HFFc6 (cell line): ENCODE data around the gene KNCN. TPM values are rescaled to one million over a fixed set of nuclear protein-coding genes. Genes with fewer than 3 reads are reported as not detected.

Experiments
- DNase-seq: peaks from one replicate; pipeline ENCODE4 v3.0.0-alpha.2; 2018
- H3K27ac Mint-ChIP-seq: 2 replicates; pipeline ENCODE4 v1.8.0; 2020; ENCODE audit warnings: mild to moderate bottlenecking, mixed read lengths
- H3K27me3 Mint-ChIP-seq: 2 replicates; pipeline ENCODE4 v1.8.0; 2021; ENCODE audit warnings: mild to moderate bottlenecking, moderate library complexity, mixed read lengths; ENCODE audit not compliant: insufficient read depth
- H3K36me3 Mint-ChIP-seq: 2 replicates; pipeline ENCODE4 v1.8.0; 2021; ENCODE audit warnings: low read depth, mixed read lengths
- H3K4me1 Mint-ChIP-seq: 2 replicates; pipeline ENCODE4 v1.8.0; 2020; ENCODE audit warnings: low read depth, mixed read lengths
- H3K4me3 Mint-ChIP-seq: 2 replicates; pipeline ENCODE4 v1.8.0; 2020; ENCODE audit warnings: mild to moderate bottlenecking, moderate library complexity, mixed read lengths
- H3K9me3 Mint-ChIP-seq: 2 replicates; pipeline ENCODE4 v1.8.0; 2020; ENCODE audit warnings: mild to moderate bottlenecking, mixed read lengths
- total RNA-seq, 6 experiments: library from RNA; stranded (reverse); fragmentation: NEBNext Ultra II Directional; extraction: Animal tissue kit (Norgen Biotek cat#: 25700); gene quantifications; 2 replicates in 1 of 6; 3 replicates in 5 of 6; pipeline ENCODE4 v1.2.3, GENCODE V29; 2021
- TF ChIP-seq, protein P1 (sequence below): fragments of 200-600 bp; sonication (generic); IDR thresholded peaks from 2 replicates; pipeline ENCODE4 v1.5.0; 2021; ENCODE audit warnings: antibody characterized with exemption, mild to moderate bottlenecking

The KNCN gene
- total RNA-seq, 6 experiments from 2014 or later = not detected

DNA sequence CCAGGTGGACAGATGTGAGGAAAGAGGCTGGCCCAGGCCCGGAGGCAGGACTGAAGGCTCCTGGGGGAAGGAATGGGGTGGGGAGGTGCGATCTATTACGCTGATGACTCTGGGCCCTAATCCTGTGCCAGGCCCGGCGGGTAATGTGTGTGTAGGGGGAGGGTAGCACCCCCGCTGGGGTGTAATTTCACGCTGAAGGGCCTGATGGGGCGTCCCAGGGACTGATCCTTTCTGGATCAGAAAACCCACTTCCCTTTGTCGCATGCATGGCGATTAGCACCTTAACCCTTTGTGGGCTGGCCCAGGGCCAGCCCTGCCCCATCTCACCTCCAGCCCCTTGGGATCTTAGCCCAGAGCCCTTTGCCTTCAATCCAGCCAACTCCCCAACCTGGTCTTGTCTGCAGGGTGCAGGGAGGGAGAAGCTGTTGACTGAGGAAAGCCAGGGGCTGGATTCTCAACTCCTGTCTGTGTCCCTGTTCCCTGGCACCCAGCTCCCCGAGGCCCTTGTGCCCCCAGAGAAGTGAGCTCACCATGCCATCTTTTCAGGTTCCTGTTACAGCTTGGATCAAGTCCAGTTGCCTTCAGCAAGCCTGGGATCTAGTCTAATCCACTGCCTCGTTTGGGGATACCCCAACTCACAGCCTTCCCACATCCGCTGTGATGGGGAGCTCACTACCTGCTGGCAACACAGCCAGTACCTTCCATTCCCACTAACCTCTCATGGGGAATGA is 26.0 kb downstream of the KNCN start:
- TF ChIP-seq, protein P1, sequence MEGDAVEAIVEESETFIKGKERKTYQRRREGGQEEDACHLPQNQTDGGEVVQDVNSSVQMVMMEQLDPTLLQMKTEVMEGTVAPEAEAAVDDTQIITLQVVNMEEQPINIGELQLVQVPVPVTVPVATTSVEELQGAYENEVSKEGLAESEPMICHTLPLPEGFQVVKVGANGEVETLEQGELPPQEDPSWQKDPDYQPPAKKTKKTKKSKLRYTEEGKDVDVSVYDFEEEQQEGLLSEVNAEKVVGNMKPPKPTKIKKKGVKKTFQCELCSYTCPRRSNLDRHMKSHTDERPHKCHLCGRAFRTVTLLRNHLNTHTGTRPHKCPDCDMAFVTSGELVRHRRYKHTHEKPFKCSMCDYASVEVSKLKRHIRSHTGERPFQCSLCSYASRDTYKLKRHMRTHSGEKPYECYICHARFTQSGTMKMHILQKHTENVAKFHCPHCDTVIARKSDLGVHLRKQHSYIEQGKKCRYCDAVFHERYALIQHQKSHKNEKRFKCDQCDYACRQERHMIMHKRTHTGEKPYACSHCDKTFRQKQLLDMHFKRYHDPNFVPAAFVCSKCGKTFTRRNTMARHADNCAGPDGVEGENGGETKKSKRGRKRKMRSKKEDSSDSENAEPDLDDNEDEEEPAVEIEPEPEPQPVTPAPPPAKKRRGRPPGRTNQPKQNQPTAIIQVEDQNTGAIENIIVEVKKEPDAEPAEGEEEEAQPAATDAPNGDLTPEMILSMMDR = no peak
- Mint-ChIP-seq H3K4me1 (peaks cover 26% of the 10 kb centered on the region), H3K4me3 (no peak overlapping the region), H3K36me3 (no peaks in the 10 kb centered on the region), H3K27ac (no peak overlapping the region), H3K9me3 (no peaks in the 10 kb centered on the region), H3K27me3 (peaks cover 25% of the 10 kb centered on the region)
- DNase-seq = no peak

DNA sequence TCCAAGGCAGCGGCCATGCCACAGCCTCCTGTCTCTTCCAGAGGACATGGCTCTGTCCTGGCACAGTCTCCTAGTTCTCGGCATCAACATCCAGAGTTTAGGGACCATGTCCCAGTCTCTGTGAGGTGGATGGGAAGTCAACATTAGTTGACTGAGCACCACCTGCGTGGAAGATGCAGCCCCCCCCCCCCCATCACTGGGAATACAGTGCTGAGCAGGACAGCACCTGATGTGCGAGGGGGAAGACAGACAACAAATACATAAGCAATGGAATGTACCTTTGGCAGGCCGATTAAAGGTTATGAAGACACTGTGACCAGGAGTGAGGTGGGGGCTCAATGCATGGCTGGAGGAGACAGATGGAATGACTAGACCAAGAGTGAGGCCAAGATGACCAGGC is 26.6 kb downstream of the KNCN start:
- TF ChIP-seq, protein P1 = no peak
- Mint-ChIP-seq H3K4me3 (no peak overlapping the region), H3K27me3 (peaks cover 24% of the 10 kb centered on the region), H3K9me3 (no peaks in the 10 kb centered on the region), H3K4me1 (peaks cover 31% of the 10 kb centered on the region), H3K36me3 (no peaks in the 10 kb centered on the region), H3K27ac (no peak overlapping the region)
- no peak for DNase-seq

DNA sequence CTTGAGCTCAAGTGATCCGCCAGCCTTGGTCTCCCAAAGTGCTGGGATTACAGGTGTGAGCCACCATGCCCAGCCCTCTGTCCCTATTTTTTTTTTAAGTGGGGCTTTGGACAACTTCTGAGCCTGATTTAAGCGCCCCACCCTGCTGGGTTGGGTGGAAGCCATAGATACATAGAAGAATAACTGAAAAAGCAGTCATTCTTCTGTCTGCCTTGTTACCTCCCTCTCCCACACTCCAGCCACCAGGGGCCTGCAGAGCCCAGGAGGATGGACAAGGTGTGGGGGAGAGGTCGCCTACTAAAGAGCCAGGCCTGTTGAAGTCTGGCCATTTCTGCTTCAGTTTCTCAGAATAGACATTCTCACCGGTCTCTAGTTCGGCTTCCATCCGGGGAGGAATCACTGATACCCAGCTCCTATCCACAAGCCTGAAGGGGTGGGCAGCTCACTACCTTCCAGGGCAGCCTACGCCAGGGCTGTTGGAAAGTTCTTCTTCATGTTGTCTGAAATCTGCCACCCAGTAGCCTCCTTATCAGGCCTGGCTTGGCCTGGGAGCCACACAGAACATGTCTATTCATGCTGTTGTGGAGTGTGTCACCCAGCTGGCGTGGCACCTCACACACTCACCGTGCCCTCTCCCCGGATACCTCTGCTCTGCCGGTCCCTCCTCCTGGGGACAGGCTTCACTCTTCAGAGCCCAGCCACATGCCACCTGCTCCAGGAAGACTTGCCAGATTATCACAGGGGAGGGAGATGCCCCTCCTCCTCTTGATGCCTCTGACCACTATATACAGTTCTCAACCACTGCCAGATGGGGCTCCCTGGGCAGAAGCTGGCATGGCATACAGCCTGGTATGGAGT is 27.7 kb downstream of the KNCN start:
- TF ChIP-seq, protein P1 = no peak
- peaks cover 16% of the 10 kb centered on the region for H3K27me3 Mint-ChIP-seq
- H3K4me3 Mint-ChIP-seq = no peak overlapping the region
- no peaks in the 10 kb centered on the region for H3K36me3 Mint-ChIP-seq
- no peak overlapping the region for H3K27ac Mint-ChIP-seq
- DNase-seq = no peak
- H3K9me3 Mint-ChIP-seq = no peaks in the 10 kb centered on the region
- H3K4me1 Mint-ChIP-seq = peaks cover 42% of the 10 kb centered on the region

DNA sequence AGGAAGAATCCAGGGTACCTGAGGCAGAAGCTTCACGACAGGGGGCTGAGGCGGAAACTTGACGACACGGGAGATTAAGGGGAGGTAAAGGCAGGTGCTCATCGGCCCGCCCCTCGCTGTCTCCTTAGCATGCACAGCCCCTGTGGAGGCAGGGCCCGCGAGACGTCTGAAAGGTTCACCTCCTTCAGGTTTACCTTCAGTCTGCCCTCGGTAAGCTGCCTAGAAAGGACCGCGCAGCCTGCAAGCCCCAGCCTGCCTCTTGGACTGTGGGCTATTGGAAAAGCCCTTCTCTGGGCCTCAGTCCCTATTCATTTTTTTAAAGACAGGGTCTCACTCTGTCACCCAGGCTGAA is 28.5 kb downstream of the KNCN start:
- no peaks in the 10 kb centered on the region for H3K9me3 Mint-ChIP-seq
- TF ChIP-seq, protein P1 = no peak
- no peaks in the 10 kb centered on the region for H3K36me3 Mint-ChIP-seq
- peaks cover 18% of the 10 kb centered on the region for H3K27me3 Mint-ChIP-seq
- H3K4me1 Mint-ChIP-seq = peaks cover 42% of the 10 kb centered on the region
- no peak for DNase-seq
- H3K4me3 Mint-ChIP-seq = peak overlapping the region; percentile 62; the same call in 1 of the 2 replicates
- H3K27ac Mint-ChIP-seq = no peak overlapping the region

DNA sequence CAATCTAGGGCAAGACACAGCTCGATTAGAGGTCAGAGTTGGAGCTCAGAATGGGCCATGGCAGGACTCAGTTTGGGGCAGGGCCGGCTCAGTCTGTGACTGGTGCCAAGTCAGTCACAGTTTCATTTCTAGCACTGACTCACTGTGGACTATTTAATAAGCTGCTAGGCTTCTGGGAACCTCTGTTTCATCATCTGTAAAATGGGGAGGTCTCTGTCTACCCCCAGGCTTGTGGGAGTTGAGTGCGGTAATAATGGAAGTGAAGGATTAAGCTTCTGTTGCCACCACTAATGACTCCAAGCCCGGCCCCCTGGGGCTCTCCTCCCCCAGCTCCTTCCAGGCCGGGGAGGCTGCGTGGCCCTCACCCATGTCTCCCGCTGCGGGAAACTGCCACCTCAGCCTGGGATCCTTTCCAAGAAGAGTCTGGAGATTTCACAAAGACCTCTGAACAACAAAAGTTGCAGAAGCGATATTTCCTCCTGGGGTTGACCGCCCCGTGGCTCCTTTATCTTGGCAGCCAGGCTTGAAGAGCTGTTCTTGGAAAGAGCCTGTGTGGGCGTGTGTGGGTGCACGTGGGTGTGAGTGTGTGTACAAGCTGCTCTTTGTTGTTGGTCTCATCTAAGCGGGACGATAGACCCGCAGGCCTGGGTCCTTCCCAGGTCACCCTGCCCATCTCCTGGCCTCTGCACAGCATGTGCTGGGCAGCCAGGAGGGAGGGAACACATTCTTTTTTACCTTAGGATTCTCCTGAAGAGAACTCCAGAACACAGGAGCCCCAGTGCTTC is 29.1 kb downstream of the KNCN start:
- Mint-ChIP-seq H3K36me3 (no peaks in the 10 kb centered on the region), H3K27ac (peak overlapping the region; percentile 54), H3K4me1 (peaks cover 42% of the 10 kb centered on the region), H3K27me3 (peaks cover 21% of the 10 kb centered on the region), H3K9me3 (no peaks in the 10 kb centered on the region), H3K4me3 (peak overlapping the region; percentile 62)
- TF ChIP-seq, protein P1 = no peak
- DNase-seq = peak; percentile 62
